ENCODE data around the gene RIC8A.

- TF ChIP-seq CTCF (IDR thresholded peaks at IDR 0.05): no peak
- TF ChIP-seq POLR2AphosphoS5 (IDR thresholded peaks at IDR 0.05): no peak
- no peak for TF ChIP-seq POLR2A (IDR thresholded peaks at IDR 0.05; ENCODE audit: low read depth)
- no peak for TF ChIP-seq EP300 (IDR thresholded peaks at IDR 0.05)
Measured at GRCh38 chr11:202490-202889, 5.0 kb upstream of the RIC8A start.
